Testis (tissue), 2 donors: ENCODE data around the gene TBX10.
"Not testable (repeated sequence)": the region's sequence is repeated elsewhere in the genome, so short reads cannot be mapped to it uniquely, and the experiment has no call there.

Experiments
- POLR2A ChIP-seq: fragments of 450-650 bp; IDR thresholded peaks from one replicate; pipeline ENCODE4 v1.6.1; 2017; ENCODE audit warnings: antibody characterized with exemption, mild to moderate bottlenecking, moderate library complexity
- TF ChIP-seq, protein P1 (sequence below), 3 experiments: fragments of 450-650 bp in 2 of 3; fragments of 200-600 bp in 1 of 3; sonication (generic) in 1 of 3; IDR thresholded peaks; one replicate each; pipeline ENCODE4 v1.5.1; 2016 to 2019; ENCODE audit warnings: antibody characterized with exemption in 3 of 3, mild to moderate bottlenecking in 2 of 3, moderate library complexity in 1 of 3

DNA sequence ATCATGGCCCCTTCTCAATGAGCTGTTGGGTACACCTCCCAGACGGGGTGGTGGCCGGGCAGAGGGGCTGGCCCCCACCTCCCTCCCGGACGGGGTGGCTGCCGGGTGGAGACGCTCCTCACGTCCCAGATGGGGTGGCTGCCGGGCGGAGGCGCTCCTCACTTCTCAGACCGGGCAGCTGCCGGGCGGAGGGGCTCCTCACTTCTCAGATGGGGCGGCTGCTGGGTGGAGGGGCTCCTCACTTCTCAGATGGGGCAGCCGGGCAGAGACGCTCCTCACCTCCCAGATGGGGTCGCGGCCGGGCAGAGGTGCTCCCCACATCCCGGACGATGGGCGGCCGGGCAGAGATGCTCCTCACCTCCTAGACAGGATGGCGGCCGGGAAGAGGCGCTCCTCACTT, 41.6 kb downstream of the TBX10 start:
- TF ChIP-seq, protein P1, sequence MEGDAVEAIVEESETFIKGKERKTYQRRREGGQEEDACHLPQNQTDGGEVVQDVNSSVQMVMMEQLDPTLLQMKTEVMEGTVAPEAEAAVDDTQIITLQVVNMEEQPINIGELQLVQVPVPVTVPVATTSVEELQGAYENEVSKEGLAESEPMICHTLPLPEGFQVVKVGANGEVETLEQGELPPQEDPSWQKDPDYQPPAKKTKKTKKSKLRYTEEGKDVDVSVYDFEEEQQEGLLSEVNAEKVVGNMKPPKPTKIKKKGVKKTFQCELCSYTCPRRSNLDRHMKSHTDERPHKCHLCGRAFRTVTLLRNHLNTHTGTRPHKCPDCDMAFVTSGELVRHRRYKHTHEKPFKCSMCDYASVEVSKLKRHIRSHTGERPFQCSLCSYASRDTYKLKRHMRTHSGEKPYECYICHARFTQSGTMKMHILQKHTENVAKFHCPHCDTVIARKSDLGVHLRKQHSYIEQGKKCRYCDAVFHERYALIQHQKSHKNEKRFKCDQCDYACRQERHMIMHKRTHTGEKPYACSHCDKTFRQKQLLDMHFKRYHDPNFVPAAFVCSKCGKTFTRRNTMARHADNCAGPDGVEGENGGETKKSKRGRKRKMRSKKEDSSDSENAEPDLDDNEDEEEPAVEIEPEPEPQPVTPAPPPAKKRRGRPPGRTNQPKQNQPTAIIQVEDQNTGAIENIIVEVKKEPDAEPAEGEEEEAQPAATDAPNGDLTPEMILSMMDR (IDR thresholded peaks at IDR 0.05) = not testable (repeated sequence)
- TF ChIP-seq POLR2A = not testable (repeated sequence)
